Activated CD4-positive, alpha-beta memory T cell treated with anti-CD3 and anti-CD28 coated beads for 36 hours (primary cell): Measurements from ENCODE around the gene RASGEF1C. TPM values are rescaled to one million over a fixed set of nuclear protein-coding genes. Genes with fewer than 3 reads are reported as not detected.

Experiments used
- CTCF ChIA-PET: fragments of 350-600 bp; sonication (Branson Sonifier 250); formaldehyde crosslinking; loops from one replicate; lab custom pipeline; 2021; ENCODE audit warnings: antibody characterized with exemption, inconsistent platforms; lab: Charles Lee
- POLR2A ChIA-PET: fragments of 350-600 bp; sonication (Branson Sonifier 250); formaldehyde crosslinking; loops from one replicate; lab custom pipeline; 2021; ENCODE audit warnings: antibody characterized with exemption; lab: Charles Lee
- DNase-seq: peaks from one replicate; pipeline ENCODE4 v3.0.0-alpha.2; 2020
- H3K27ac Mint-ChIP-seq: one replicate; pipeline ENCODE4 v1.8.0; 2021; ENCODE audit warnings: mixed read lengths
- H3K27me3 Mint-ChIP-seq: one replicate; pipeline ENCODE4 v1.8.0; 2021; ENCODE audit warnings: mixed read lengths
- H3K36me3 Mint-ChIP-seq: one replicate; pipeline ENCODE4 v1.8.0; 2021; ENCODE audit warnings: mixed read lengths
- H3K4me1 Mint-ChIP-seq: one replicate; pipeline ENCODE4 v1.8.0; 2021; ENCODE audit warnings: low read depth, mixed read lengths
- H3K4me3 Mint-ChIP-seq: one replicate; pipeline ENCODE4 v1.8.0; 2021; ENCODE audit warnings: mild to moderate bottlenecking, mixed read lengths
- H3K9me3 Mint-ChIP-seq: one replicate; pipeline ENCODE4 v1.8.0; 2021; ENCODE audit warnings: mixed read lengths
- intact Hi-C: fragments of 100-400 bp; cut with micrococcal nuclease; formaldehyde crosslinking; loops from one replicate; pipeline ENCODE4 v1.15.1; 2023
- total RNA-seq, 2 experiments: library from RNA; stranded (reverse); gene quantifications; one replicate each; pipeline ENCODE4 v1.2.3, GENCODE V29; 2021

The RASGEF1C gene
- total RNA-seq, 2 experiments from 2014 or later: not detected

DNA sequence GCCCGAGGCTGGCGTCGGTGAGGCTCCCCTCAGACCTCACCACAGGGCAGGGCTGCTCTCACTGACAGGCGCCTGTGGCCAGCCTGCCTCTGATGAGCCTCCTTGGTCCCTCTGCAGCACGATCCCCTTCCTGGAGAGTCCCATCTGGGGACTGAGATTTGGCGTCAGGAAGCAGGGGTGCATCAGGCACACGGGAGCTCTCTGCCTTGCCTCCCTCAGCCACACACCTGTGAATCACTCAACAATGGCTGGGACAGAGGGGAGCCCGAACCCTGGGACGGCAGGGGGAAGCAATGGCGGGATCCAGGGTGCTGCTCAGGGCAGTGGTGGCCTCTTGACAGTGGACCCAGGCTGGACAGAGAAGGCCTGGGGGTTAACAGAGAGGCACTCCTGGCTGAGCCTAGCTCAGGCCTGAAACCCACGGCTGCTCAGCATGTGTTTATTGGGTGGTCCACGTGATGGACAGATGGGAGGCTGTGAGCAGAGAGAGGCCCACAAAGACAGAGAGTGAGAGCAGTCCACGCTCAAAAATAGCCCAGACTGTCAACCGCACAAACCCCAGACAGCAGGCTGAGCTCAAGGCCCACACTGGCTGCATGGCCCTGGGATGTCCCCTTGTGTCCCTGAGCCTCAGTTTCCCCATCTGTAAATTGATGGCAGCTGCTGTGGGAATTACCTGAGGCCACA lies 11.9 kb downstream of the RASGEF1C start:
- POLR2A ChIA-PET: no interaction called here
- Mint-ChIP-seq H3K36me3 (no peaks in the 10 kb centered on the region), H3K4me3 (no peak overlapping the region), H3K4me1 (no peaks in the 10 kb centered on the region), H3K27ac (no peak overlapping the region), H3K27me3 (peaks cover 8% of the 10 kb centered on the region), H3K9me3 (no peaks in the 10 kb centered on the region)
- intact Hi-C loops: no loop called here
- CTCF ChIA-PET: no interaction called here
- no peak for DNase-seq

DNA sequence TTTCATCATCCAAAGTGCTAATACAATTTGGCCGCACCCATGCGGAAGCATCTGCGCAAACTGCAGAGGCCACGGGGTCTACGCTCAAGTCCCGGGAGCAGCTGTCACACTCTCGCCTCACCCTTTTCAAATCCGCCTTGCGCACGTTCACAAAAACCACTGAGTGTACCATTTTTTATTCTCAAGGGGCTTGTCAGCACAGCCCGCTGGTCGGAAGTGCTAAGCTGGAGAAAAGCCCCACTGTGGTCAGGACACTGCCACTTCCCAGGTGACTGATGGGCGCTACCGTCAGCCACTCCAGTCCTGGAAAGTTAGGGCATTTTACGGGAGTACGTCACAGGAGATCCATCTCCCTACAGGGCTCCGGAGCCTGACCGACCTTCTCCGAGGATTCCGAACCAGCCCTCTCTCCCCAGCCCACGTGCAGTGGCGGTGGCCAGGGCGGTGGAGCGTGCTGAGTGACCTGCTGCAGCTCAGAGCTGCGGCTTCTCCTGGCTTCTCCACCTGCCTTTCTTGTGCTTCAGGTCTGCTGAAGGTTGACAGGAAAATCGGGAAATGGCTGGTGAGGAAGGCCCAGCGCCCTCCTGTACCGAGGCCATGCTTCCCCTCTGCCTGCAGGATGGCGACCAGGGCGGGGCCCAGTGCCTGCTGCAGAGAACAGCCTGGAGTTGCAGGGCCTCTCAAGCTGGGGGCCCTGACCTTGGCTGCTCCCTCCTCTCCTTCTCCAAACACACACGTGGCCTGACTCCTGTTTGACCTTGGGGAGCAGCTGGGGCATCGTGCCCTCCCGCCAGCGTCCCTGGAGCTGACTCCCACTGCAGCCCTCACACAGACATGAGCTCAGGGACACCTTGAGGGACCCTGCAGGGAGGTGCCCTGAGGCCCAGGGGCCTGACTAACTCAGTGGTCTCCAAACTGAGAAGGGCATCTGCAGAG lies 14.3 kb downstream of the RASGEF1C start:
- ChIA-PET CTCF (interaction anchor here (1.1 kb wide), 1 partner anchor 14 kb away, joined by 6 read pairs; the partner anchor contains the start of gene RASGEF1C), POLR2A (no interaction called here)
- no peak for DNase-seq
- intact Hi-C loops: no loop called here
- Mint-ChIP-seq H3K27ac (no peak overlapping the region), H3K27me3 (peaks cover 3% of the 10 kb centered on the region), H3K4me3 (no peak overlapping the region), H3K9me3 (no peaks in the 10 kb centered on the region), H3K36me3 (no peaks in the 10 kb centered on the region), H3K4me1 (no peaks in the 10 kb centered on the region)

DNA sequence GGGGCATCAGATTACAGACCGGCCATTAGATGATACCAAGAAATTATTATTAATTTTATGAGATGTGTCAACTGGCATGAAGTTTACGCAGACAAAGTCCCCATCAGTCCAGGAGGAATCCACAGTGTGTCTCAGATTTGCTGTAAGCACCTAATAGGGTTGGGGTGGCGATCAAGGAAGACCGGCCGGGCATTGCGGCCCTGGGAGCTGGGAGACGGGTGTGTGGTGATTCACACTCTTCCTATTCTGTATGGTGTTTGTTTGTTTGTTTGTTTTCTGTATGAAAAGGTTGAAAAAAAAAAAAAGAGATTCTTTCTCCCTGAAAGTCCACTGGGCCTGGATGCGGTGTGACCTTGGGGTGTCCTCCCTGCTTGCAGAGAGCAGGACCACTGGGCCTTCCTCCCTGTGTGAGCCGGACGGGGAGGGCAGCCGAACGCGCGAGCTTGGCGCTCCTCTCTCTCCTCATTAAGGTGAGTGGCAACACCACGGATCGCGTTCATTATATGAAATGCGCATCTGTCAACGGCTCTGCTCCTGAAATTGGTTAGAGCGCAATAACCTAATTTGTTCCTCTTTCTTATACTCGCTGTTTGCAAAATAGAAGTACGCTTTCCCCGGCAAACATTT lies 15.1 kb downstream of the RASGEF1C start:
- DNase-seq: no peak
- no peaks in the 10 kb centered on the region for H3K9me3 Mint-ChIP-seq
- H3K27me3 Mint-ChIP-seq: peaks cover 1% of the 10 kb centered on the region
- no peaks in the 10 kb centered on the region for H3K36me3 Mint-ChIP-seq
- intact Hi-C loops: no loop called here
- ChIA-PET POLR2A (no interaction called here), CTCF (interaction anchor here (0.6 kb wide), 1 partner anchor 199 kb away, joined by 4 read pairs; no protein-coding TSS in a partner anchor)
- H3K4me3 Mint-ChIP-seq: no peak overlapping the region
- H3K4me1 Mint-ChIP-seq: no peaks in the 10 kb centered on the region
- H3K27ac Mint-ChIP-seq: no peak overlapping the region

DNA sequence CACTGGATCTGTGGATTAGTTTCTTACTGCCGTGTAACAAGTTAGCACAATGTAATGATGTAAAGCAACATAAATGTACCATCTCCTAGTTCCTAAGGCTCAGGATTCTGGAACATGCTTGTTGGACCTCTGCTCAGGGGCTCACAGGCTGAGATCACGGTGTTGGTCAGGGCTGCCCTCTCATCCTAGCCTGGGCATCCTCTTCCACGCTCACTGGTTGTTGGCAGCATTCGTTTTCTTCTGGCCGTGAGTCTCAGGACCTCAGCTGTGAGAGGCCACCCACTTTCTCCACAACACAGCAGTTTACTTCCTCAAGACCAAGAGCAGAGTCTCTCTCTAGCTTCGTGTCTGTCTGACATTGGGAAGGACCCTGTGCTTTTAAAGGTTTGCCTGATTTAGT lies 17.3 kb downstream of the RASGEF1C start:
- H3K27ac Mint-ChIP-seq: no peak overlapping the region
- H3K4me1 Mint-ChIP-seq: no peaks in the 10 kb centered on the region
- intact Hi-C loops: no loop called here
- H3K9me3 Mint-ChIP-seq: peaks cover 2% of the 10 kb centered on the region
- no peak for DNase-seq
- peaks cover 1% of the 10 kb centered on the region for H3K27me3 Mint-ChIP-seq
- no peaks in the 10 kb centered on the region for H3K36me3 Mint-ChIP-seq
- H3K4me3 Mint-ChIP-seq: no peak overlapping the region
- CTCF ChIA-PET: no interaction called here
- POLR2A ChIA-PET: no interaction called here

DNA sequence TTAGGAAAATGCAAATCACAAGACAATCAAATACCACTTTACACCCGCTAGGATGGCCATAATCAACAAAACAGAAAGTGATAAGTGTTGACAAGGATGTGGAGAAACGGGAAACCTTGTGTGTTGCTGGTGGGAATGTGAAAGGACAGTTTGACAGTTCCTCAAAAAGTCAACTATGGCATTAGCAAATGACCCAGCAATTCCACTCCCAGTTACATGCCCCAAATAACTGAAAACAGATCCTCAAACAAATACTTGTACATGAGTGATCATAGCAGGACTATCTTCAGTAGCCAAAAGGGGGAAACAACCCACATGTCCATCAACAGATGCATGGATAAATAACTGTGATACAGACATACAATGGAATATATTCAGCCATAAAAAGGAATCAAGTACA lies 21.2 kb downstream of the RASGEF1C start:
- no peak for DNase-seq
- Mint-ChIP-seq H3K4me3 (no peak overlapping the region), H3K36me3 (no peaks in the 10 kb centered on the region), H3K4me1 (no peaks in the 10 kb centered on the region), H3K9me3 (peaks cover 3% of the 10 kb centered on the region), H3K27ac (no peak overlapping the region), H3K27me3 (peaks cover 3% of the 10 kb centered on the region)
- intact Hi-C loops: no loop called here
- ChIA-PET POLR2A (no interaction called here), CTCF (no interaction called here)

DNA sequence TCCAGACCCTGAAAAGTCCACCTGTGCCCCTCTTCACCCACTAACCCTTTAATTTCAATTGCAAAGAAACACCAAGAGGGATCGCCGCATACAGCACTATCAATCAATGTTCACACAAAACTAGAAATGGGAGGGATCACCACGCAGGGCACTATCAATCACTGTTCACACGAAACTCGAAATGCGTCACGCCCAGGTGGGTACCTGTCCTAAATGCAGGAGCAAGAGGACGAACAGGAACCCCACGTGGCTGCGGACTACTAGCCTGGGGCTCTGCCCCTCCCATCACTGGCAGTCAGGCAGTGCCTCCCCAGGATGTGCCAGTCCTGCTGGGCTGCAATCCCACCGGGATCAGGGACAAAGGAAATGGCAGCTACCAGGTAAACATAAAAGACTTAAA lies 28.2 kb downstream of the RASGEF1C start:
- POLR2A ChIA-PET: no interaction called here

DNA sequence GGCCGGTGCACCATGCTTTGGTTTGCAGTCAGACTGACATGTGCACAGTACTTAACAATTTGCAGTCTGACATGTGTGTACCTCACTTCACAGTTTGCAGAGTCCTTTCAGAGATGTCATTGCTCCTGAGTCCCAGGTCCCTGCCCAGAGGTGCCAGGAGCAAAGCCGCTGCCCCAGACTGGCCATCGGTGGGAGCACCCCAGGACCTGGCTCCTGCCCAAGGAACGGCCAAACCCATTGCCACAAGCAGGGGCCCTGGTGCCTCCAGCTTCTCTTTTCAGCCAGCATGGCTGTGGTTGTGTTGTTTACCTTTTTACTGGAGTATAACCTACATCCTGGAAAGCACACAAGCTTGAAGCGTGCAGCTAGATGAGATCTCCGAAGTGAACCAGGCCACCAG lies 28.6 kb downstream of the RASGEF1C start:
- no peaks in the 10 kb centered on the region for H3K36me3 Mint-ChIP-seq
- no peak overlapping the region for H3K27ac Mint-ChIP-seq

More for the DNA sequence above, 28.2 kb downstream of the RASGEF1C start:
- Mint-ChIP-seq H3K9me3 (no peaks in the 10 kb centered on the region), H3K27ac (no peak overlapping the region), H3K36me3 (no peaks in the 10 kb centered on the region), H3K4me1 (no peaks in the 10 kb centered on the region), H3K27me3 (peaks cover 14% of the 10 kb centered on the region), H3K4me3 (no peak overlapping the region)
- intact Hi-C loops: no loop called here
- CTCF ChIA-PET: no interaction called here
- no peak for DNase-seq

DNA sequence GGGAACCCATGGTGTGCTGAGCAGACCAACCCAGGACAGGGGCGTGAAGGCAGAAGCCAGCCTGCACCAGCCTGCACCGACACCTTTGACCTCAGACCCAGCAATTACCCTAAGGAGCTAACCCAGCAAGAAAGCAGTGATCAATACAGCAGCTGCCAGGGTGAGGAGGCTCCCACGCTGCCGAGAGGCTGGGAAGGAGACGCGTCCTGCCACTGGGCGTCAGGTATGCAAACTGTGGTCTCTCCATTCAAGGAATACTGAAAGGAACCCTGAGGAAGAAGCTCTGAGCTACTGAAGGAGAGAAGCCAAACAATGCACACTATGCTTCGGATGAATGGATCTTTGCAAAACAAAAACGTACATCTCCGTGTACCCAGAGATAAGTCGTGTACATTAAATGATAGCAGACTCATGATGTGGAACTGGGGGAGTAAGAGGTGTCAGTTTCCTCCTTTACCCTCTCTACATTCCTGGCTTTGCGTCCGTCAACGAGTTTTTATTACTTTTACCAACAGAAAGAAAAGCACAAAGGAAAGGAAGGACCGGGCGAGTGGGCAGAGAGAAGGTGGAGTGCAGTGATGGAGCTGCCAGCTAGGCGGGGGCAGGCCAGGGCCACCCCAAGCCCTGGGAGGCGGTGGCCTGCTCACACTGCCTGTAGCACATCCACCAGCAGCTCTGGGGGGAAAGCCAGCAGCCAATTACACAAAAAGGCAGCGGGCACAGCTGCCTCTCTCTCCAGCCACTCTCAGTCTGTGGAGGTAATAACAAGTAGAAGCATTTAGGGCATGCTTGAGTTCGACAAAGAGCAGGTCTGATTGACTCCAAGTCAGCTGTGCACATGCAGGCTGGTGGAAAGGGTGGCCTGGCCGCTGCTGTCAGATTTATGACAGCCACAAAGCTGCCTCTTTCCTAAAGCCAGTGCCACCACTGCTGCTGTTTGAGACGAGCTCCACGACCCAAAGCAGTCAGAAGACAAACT lies 29.3 kb downstream of the RASGEF1C start:
- peaks cover 14% of the 10 kb centered on the region for H3K27me3 Mint-ChIP-seq
- ChIA-PET CTCF (no interaction called here), POLR2A (no interaction called here)
- no peak overlapping the region for H3K27ac Mint-ChIP-seq
- no peak for DNase-seq
- H3K4me3 Mint-ChIP-seq: no peak overlapping the region
- intact Hi-C loops: no loop called here
- no peaks in the 10 kb centered on the region for H3K36me3 Mint-ChIP-seq
- no peaks in the 10 kb centered on the region for H3K4me1 Mint-ChIP-seq
- H3K9me3 Mint-ChIP-seq: no peaks in the 10 kb centered on the region

More for the DNA sequence above, 28.6 kb downstream of the RASGEF1C start:
- Mint-ChIP-seq H3K9me3 (no peaks in the 10 kb centered on the region), H3K4me3 (no peak overlapping the region), H3K27me3 (peaks cover 14% of the 10 kb centered on the region), H3K4me1 (no peaks in the 10 kb centered on the region)
- CTCF ChIA-PET: no interaction called here
- intact Hi-C loops: no loop called here
- no peak for DNase-seq
- POLR2A ChIA-PET: no interaction called here

DNA sequence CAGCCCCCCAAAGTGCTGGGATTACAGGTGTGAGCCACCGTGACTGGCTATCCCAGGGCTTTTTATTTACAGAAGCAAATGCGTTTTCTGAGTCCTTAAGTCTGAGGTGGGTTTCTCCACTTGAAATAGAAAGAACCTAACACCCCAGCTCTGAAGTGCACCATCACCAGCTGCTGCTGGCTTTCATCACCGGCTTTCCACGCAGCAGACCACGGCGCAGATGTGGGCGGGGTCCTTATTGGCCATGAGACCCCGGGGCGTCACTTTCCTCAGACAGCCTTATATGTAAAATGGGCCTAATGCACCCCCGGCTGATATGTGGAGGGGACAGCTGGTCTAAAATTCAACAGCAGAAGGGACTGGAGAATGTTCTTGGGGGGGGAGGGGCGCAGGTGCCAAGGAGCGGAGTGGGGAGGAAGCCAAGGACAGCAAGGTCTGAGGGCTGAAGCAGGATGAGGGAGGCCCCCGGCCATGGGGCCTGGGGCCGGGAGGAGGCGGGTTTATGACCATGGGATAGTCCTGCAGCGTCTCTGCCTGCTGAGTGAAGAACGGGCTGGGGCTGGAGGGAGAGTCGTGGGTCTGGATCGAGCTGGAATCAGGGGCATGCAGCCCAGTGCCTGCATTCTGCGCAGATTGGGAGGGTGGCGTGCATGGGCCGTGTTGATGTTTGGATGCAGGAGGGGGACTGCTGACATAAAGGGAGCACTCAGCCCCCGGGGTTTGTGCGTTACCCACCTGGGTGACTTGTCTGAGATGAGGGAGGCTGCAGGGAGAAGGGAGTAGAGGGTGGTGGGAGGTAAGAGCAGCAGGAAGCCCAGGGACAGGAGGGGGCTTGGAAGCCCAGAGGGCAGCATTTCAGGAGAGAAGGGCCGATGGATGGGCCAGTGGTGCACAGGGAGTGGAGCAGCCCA lies 30.2 kb downstream of the RASGEF1C start:
- H3K4me3 Mint-ChIP-seq: no peak overlapping the region
- no peaks in the 10 kb centered on the region for H3K4me1 Mint-ChIP-seq
- H3K27me3 Mint-ChIP-seq: peaks cover 14% of the 10 kb centered on the region
- H3K27ac Mint-ChIP-seq: no peak overlapping the region
- DNase-seq: no peak
- intact Hi-C loops: no loop called here
- POLR2A ChIA-PET: no interaction called here
- CTCF ChIA-PET: no interaction called here
- no peaks in the 10 kb centered on the region for H3K9me3 Mint-ChIP-seq
- H3K36me3 Mint-ChIP-seq: no peaks in the 10 kb centered on the region

DNA sequence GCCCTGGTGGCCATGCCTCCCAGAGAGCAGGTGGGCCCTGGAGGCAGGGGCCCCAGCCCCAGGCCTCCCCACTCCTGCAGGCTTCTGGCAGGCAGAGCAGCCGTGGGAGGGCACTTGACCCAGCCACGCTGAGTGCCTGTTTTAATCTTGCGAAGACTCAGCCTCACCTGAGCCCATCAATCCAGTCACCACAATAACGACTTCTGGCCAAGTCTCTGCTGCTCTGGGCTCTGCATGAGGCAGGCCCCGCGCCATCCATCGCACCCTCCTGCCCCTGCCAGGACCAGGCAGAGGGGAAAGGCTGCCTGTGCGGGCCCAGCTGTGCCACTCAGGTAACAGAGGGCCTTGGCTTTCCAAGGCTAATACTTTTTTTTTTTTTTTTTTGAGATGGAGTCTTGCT lies 32.8 kb downstream of the RASGEF1C start:
- Mint-ChIP-seq H3K27me3 (peaks cover 10% of the 10 kb centered on the region), H3K36me3 (no peaks in the 10 kb centered on the region), H3K9me3 (no peaks in the 10 kb centered on the region), H3K27ac (no peak overlapping the region), H3K4me3 (no peak overlapping the region), H3K4me1 (no peaks in the 10 kb centered on the region)
- intact Hi-C loops: no loop called here
- CTCF ChIA-PET: no interaction called here
- POLR2A ChIA-PET: no interaction called here
- no peak for DNase-seq

DNA sequence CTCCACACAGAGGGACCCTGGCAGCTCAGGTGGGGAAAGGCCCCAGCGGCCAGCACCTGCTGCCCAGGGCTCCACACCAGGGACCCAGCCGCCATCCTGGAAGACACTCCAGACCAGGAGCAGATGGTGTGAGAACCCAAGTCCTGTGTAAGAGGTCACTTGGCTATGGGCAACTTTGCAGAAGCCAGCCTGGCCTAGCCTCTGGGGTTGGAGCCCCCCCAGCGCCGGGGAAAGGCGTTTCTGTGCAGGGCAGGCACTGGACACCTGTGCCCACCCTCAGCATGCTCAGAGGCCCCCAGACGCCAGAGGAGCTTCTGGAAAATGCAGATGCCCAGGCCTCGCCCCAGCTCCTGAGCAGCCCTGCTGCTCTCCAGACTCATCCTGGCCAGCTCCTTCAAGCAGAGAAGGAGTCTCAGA lies 34.0 kb downstream of the RASGEF1C start:
- POLR2A ChIA-PET: no interaction called here
- CTCF ChIA-PET: no interaction called here
- H3K27ac Mint-ChIP-seq: no peak overlapping the region

More for the DNA sequence above, 34.0 kb downstream of the RASGEF1C start:
- DNase-seq: no peak
- no peak overlapping the region for H3K4me3 Mint-ChIP-seq
- no peaks in the 10 kb centered on the region for H3K4me1 Mint-ChIP-seq
- intact Hi-C loops: no loop called here
- H3K36me3 Mint-ChIP-seq: no peaks in the 10 kb centered on the region
- H3K9me3 Mint-ChIP-seq: no peaks in the 10 kb centered on the region
- peaks cover 10% of the 10 kb centered on the region for H3K27me3 Mint-ChIP-seq
